Adrenal gland (tissue), 5 donors: Measurements from ENCODE around the gene ADAMTS6.

Experiments used
- POLR2A ChIP-seq, 2 donors: fragments of 450-650 bp; IDR thresholded peaks; one replicate each; pipeline ENCODE4 v1.6.1; 2017; ENCODE audit warnings: antibody characterized with exemption in 2 of 2, mild to moderate bottlenecking in 2 of 2, moderate library complexity in 1 of 2
- TF ChIP-seq, protein P1 (sequence below), 6 experiments: fragments of 450-650 bp in 4 of 6; fragments of 200-600 bp in 2 of 6; sonication (generic) in 1 of 6; IDR thresholded peaks; 1 replicate in 5 of 6; 2 replicates in 1 of 6; pipeline versions ENCODE4 v1.5.1 to v1.8.0; 2016 to 2021; ENCODE audit warnings: antibody characterized with exemption in 6 of 6, mild to moderate bottlenecking in 2 of 6, moderate library complexity in 1 of 6
- donor health status: DM: no; HTN: no; CAD: no.

- TF ChIP-seq, protein P1, sequence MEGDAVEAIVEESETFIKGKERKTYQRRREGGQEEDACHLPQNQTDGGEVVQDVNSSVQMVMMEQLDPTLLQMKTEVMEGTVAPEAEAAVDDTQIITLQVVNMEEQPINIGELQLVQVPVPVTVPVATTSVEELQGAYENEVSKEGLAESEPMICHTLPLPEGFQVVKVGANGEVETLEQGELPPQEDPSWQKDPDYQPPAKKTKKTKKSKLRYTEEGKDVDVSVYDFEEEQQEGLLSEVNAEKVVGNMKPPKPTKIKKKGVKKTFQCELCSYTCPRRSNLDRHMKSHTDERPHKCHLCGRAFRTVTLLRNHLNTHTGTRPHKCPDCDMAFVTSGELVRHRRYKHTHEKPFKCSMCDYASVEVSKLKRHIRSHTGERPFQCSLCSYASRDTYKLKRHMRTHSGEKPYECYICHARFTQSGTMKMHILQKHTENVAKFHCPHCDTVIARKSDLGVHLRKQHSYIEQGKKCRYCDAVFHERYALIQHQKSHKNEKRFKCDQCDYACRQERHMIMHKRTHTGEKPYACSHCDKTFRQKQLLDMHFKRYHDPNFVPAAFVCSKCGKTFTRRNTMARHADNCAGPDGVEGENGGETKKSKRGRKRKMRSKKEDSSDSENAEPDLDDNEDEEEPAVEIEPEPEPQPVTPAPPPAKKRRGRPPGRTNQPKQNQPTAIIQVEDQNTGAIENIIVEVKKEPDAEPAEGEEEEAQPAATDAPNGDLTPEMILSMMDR (IDR thresholded peaks at IDR 0.05) = no peak
- no peak for TF ChIP-seq POLR2A (IDR thresholded peaks at IDR 0.05)
These were observed 219.1 kb downstream of the ADAMTS6 start for GRCh38 chr5:65262649-65263059.
